Brain microvascular endothelial cell (primary cell): ENCODE results near the gene DPY19L2.
"Not testable (repeated sequence)": the region's sequence is repeated elsewhere in the genome, so short reads cannot be mapped to it uniquely, and the experiment has no call there.

ENCODE experiments used
- DNase-seq: peaks from one replicate; pipeline ENCODE4 v3.0.0-alpha.2; 2020
- H3K27ac ChIP-seq: fragments of 250-450 bp; sonication (Bioruptor Pico); 2 replicates; pipeline ENCODE4 v1.5.1; 2020; ENCODE audit warnings: mild to moderate bottlenecking, moderate library complexity
- H3K27me3 ChIP-seq: fragments of 250-450 bp; sonication (Bioruptor Pico); replicated peaks from 2 replicates; pipeline ENCODE4 v1.5.1; 2020; ENCODE audit warnings: mild to moderate bottlenecking
- H3K36me3 ChIP-seq: fragments of 250-450 bp; sonication (Bioruptor Pico); replicated peaks from 2 replicates; pipeline ENCODE4 v1.5.1; 2020; ENCODE audit warnings: mild to moderate bottlenecking
- H3K4me3 ChIP-seq: 2 replicates; pipeline ENCODE4 v1.5.1; 2011; ENCODE audit warnings: low read depth, mild to moderate bottlenecking, control low read depth, low read length, moderate library complexity
- in situ Hi-C: cut with HindIII; loops from 2 replicates; pipeline ENCODE4 v1.10.0; 2017; ENCODE audit warnings: low sequenced_read_pairs, low pct_ligation_motif_present

Gene DPY19L2

GRCh38 chr12:63649517-63649916 lies 18.8 kb downstream of the DPY19L2 start:
- H3K27ac ChIP-seq, in situ Hi-C loops, H3K36me3 ChIP-seq, H3K4me3 ChIP-seq, H3K27me3 ChIP-seq: not testable (repeated sequence)
- DNase-seq: peak; percentile 86

DNA sequence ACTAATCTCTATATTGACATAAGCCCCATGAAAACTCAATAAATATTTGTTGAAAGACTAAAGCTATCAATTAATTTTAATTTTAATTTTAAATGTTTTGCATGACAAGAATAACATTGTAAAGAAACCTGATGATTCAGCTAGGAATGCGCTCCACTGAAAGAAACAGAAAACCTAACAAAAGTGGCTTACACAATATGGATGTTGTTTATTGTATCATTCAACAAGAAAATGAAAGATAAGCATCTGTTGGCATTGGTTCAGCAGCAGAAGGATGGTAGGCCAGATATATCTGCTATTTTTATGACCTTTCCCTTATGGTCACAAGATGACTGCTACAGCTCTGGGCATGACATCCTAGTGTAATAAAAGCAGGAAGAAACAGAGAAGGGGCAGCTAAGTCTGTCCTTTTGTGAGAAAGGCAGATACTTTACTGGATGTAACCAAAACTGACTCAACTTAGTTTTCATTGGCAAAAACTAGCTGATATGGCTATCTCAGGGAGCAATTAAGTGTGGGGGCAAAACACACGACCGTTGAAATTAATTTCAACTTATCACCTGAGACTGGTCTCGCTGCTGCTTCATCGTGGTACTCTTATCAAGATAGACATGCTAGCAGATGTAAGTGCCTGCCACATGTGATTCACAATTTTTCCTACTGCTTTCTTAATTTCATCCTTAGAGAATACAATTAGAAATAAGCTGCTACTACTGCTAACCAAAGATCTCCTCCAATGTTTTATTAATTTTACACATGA lies 24.7 kb downstream of the DPY19L2 start:
- H3K4me3 ChIP-seq, H3K27ac ChIP-seq, H3K27me3 ChIP-seq, H3K36me3 ChIP-seq, in situ Hi-C loops: not testable (repeated sequence)
- DNase-seq: peak; percentile 32

DNA sequence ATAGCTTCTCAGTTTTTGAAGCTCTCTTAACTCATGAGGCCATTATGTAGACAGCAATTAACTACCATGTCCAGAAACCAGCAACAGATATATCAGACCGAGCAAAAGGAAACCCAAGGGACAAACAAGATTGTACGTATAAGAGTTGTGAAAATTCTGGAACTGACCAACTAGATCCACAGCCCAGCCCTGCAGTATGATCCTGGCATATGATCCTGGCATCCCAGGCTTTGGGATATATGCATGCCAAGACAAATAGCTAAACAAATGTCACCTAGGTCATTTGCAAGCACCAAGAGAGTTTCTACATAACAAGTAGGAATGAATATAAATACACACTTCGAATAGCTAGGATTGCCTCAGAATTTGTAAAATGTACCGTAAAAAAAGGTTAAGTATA lies 44.0 kb downstream of the DPY19L2 start:
- H3K4me3 ChIP-seq, in situ Hi-C loops, DNase-seq, H3K27ac ChIP-seq, H3K36me3 ChIP-seq, H3K27me3 ChIP-seq: not testable (repeated sequence)

DNA sequence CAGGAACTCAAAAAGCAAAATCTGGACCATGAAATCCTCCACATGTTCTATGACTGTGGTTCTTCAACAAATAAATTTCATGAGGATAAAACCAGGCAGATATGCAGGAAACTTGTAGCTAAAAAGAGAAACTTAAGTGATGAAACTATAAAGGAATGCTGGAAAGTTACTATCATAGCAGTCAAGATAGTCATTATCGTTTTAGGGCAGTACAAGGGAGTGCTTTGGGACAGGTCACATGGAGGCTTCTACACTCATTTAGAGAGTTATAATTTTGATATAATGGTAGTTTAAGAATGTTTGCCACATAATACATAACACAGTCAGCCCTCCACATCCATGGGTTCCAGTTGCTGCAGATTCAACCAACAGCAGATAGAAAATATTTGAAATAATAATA lies 52.7 kb downstream of the DPY19L2 start:
- H3K27me3 ChIP-seq, DNase-seq, in situ Hi-C loops, H3K36me3 ChIP-seq, H3K27ac ChIP-seq, H3K4me3 ChIP-seq: not testable (repeated sequence)

- H3K27me3 ChIP-seq, H3K27ac ChIP-seq, H3K36me3 ChIP-seq, in situ Hi-C loops, H3K4me3 ChIP-seq, DNase-seq: not testable (repeated sequence)
Measured at GRCh38 chr12:63611285-63611684, 57.0 kb downstream of the DPY19L2 start.

DNA sequence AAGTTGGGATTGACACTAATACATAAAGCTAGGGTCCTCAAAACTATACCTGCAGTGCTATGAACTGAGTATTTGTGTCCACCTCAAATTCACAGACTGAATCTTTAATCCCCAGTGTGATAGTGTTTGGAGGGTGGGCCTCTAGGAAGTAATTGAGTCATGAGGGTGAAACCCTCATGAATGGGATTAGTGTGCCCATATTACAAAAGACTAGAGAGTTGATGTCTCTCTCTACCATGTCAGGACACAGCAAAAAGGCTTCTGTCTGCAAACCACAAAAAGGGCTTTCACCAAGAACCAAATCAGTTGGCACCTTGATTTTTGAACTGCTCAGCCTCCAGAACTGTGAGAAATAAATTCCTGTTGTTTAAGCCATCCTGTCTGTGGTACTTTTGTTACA lies 59.0 kb downstream of the DPY19L2 start:
- H3K4me3 ChIP-seq, H3K36me3 ChIP-seq, DNase-seq, H3K27ac ChIP-seq, in situ Hi-C loops, H3K27me3 ChIP-seq: not testable (repeated sequence)

- H3K36me3 ChIP-seq, H3K27me3 ChIP-seq, DNase-seq, H3K4me3 ChIP-seq, H3K27ac ChIP-seq, in situ Hi-C loops: not testable (repeated sequence)
Measured at GRCh38 chr12:63604985-63605384, 63.3 kb downstream of the DPY19L2 start.

GRCh38 chr12:63594828-63595227 lies 73.5 kb downstream of the DPY19L2 start:
- DNase-seq, H3K4me3 ChIP-seq, H3K27me3 ChIP-seq, in situ Hi-C loops, H3K36me3 ChIP-seq, H3K27ac ChIP-seq: not testable (repeated sequence)

DNA sequence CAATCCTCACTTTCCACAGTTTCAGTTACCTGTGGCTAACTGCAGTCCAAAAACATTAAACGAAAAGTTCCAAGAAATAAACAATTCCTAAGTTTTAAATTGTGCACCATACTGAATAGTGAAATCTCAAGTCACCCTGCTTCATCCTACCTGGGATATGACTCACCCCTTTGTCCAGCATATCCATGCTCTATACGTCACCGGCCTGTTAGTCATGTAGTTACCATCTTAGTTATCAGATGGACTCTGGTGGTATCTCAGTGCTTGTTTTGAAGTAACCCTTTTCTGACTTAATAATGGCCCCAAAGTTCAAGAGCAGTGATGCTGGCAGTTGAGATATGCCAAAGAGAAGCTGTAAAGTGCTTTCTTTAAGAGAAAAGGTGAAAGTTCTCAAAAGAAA lies 83.9 kb downstream of the DPY19L2 start:
- in situ Hi-C loops, H3K4me3 ChIP-seq, H3K27me3 ChIP-seq, H3K36me3 ChIP-seq, H3K27ac ChIP-seq: not testable (repeated sequence)
- peak; percentile 76 for DNase-seq

GRCh38 chr12:63583289-63583688 lies 85.0 kb downstream of the DPY19L2 start:
- H3K36me3 ChIP-seq, H3K27me3 ChIP-seq, DNase-seq, in situ Hi-C loops, H3K27ac ChIP-seq, H3K4me3 ChIP-seq: not testable (repeated sequence)

DNA sequence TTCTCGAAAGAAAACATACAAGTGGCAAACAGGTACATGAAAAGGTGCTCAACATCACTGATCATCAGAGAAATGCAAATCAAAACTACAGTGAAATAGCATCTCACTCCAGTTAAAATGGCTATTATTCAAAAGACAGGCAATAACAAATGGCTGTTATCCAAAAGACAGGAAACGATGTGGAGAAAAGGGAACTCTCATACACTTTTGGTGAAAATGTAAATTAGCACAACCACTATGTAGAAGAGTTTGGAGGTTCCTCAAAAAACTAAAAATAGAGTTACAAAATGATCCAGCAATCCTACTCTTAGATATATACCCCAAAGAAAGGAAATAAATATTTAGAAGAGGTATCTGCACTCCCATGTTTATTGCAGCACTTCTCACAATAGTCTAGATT lies 90.7 kb downstream of the DPY19L2 start:
- H3K4me3 ChIP-seq, H3K27ac ChIP-seq, DNase-seq, H3K27me3 ChIP-seq, in situ Hi-C loops, H3K36me3 ChIP-seq: not testable (repeated sequence)

- in situ Hi-C loops, DNase-seq, H3K27ac ChIP-seq, H3K4me3 ChIP-seq, H3K27me3 ChIP-seq, H3K36me3 ChIP-seq: not testable (repeated sequence)
Measured at GRCh38 chr12:63572038-63572437, 96.3 kb downstream of the DPY19L2 start.

GRCh38 chr12:63558445-63558844 lies 109.8 kb downstream of the DPY19L2 start:
- H3K4me3 ChIP-seq, in situ Hi-C loops, H3K27ac ChIP-seq, H3K36me3 ChIP-seq, H3K27me3 ChIP-seq, DNase-seq: not testable (repeated sequence)

DNA sequence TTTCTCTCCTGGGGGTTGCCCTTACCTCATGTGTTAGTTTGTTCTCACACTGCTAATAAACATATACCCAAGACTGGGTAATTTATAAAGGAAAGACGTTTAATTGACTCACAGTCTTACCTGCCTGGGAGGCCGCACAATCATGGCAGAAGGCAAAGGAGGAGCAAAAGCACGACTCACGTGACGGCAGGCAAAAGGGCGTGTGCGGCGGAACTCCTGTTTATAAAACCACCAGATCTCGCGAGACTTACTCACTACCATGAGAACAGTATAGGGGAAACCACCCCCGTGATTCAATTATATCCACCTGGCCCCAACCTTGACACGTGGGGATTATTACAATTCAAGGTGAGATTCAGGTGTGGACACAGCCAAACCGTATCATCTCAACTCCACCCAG lies 116.9 kb downstream of the DPY19L2 start:
- H3K27ac ChIP-seq, H3K4me3 ChIP-seq, H3K27me3 ChIP-seq, in situ Hi-C loops, H3K36me3 ChIP-seq, DNase-seq: not testable (repeated sequence)

DNA sequence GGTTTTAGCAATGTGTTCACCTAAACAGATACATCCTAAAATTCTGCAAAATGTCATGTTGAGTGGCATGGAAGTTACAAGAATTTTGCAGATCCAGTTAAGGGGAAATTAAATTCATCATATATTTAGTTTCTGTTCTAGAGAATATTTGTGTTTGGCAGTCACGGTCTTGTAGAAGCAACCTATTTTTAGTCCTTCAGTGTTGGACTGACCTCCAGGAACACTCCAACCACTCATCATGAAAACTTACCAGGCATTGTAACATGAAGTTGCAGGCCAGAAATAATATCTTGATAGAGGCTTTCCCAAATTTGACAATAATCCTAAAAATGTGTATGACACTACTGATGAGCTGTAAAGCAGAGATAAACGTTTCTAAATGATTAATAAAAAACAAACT lies 119.3 kb downstream of the DPY19L2 start:
- in situ Hi-C loops, H3K27ac ChIP-seq, H3K4me3 ChIP-seq, H3K27me3 ChIP-seq, H3K36me3 ChIP-seq, DNase-seq: not testable (repeated sequence)
